Measurements from ENCODE around the gene LRRC26. TPM values are rescaled to one million over a fixed set of nuclear protein-coding genes. Genes with fewer than 3 reads are reported as not detected.

Gene LRRC26
- total and polyA plus RNA-seq, 2 experiments from 2014 or later: 2.3 TPM; not detected in 1

DNA sequence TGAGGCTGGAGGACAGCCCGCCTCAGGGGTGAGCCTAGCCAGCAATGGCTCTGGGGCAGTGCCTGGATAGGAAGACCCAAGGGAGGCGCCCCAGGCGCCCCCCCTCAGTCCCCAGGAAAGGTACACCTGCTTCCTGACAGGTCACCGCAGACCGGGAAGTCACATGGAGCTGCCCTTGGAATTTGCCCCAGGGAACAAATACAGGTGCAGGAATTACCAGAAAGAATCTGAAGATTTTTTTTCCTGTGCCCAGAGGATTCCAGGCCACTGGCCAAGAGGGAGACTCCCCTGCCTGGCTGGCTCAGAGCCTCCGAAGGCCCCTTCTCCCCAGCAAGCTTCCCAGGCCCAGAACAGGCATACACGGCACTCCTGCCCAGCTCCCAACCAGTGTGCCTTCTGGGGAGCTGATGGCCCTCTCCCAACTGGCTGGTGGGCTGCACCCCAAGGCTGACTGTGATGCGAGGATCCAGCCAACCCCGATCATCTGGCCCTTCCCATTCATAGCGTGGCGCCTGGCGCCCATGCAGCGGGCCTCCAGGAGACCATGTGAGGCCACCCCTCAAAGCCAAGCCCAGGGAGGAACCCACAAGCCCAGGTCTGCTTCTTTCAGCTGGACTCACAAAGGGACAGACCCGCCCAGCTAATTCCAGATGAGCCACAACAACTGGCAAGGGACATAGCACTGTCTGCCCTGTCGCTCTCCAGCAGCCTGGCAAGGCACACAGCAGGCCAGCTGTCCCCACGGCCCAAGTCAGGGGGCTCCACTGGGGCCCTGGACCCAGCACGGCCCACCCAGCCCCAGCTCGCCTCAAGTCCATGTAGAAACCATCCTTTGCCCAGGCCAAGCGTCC lies 28.4 kb upstream of the LRRC26 start:
- DNase-seq (ENCODE audit: low read depth in 1 of 2, low spot score in 1 of 2): no peak
- TF ChIP-seq, protein P1, sequence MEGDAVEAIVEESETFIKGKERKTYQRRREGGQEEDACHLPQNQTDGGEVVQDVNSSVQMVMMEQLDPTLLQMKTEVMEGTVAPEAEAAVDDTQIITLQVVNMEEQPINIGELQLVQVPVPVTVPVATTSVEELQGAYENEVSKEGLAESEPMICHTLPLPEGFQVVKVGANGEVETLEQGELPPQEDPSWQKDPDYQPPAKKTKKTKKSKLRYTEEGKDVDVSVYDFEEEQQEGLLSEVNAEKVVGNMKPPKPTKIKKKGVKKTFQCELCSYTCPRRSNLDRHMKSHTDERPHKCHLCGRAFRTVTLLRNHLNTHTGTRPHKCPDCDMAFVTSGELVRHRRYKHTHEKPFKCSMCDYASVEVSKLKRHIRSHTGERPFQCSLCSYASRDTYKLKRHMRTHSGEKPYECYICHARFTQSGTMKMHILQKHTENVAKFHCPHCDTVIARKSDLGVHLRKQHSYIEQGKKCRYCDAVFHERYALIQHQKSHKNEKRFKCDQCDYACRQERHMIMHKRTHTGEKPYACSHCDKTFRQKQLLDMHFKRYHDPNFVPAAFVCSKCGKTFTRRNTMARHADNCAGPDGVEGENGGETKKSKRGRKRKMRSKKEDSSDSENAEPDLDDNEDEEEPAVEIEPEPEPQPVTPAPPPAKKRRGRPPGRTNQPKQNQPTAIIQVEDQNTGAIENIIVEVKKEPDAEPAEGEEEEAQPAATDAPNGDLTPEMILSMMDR (IDR thresholded peaks at IDR 0.05; ENCODE audit: low read depth, low read length): no peak
- Histone ChIP-seq H3K27ac (no peak overlapping the region), H3K36me3 (no peaks in the 10 kb centered on the region), H3K4me3 (no peak overlapping the region), H3K27me3 (no peaks in the 10 kb centered on the region), H3K9me3 (ENCODE audit: low read depth) (no peaks in the 10 kb centered on the region), H3K4me1 (ENCODE audit: low read depth) (peaks cover 38% of the 10 kb centered on the region)

DNA sequence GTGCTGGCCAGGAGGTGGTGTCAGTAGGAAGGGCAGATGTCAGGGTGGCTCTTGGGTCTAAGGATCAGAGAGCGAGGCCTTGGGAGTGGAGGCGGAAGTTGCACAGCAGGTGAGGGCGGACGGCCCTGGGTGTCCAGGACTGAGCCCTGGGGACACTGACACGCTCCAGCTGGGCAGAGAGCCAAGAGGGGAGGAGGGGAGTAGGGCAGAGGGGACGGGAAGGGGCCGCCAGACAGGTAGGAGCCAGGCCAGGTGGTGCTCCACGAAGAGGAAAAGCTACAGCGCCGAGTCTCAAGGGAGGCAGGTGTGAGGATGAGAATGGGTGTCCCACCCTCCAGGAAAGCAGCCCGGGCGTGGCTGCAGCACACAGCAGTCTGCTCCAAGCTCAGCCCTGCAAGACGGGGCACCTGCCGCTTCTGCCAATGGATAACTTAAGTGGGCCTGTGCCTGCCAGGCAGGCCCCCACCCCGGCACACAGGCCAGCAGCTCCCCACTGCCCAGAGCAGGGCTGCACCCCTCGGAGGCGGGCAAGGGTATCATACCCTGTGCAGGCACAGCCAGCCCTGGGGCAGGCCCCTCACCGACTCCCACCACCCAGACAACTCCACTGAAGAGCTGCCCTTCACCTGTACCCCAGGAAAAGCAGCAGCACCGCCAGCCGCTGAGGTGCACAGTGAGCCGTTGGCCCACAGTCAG lies 25.8 kb upstream of the LRRC26 start:
- Histone ChIP-seq H3K27me3 (no peaks in the 10 kb centered on the region), H3K27ac (no peak overlapping the region), H3K4me1 (ENCODE audit: low read depth) (peaks cover 25% of the 10 kb centered on the region), H3K36me3 (peaks cover 4% of the 10 kb centered on the region), H3K9me3 (ENCODE audit: low read depth) (no peaks in the 10 kb centered on the region), H3K4me3 (no peak overlapping the region)
- no peak for DNase-seq (ENCODE audit: low read depth in 1 of 2, low spot score in 1 of 2)
- TF ChIP-seq, protein P1 (IDR thresholded peaks at IDR 0.05; ENCODE audit: low read depth, low read length): no peak

DNA sequence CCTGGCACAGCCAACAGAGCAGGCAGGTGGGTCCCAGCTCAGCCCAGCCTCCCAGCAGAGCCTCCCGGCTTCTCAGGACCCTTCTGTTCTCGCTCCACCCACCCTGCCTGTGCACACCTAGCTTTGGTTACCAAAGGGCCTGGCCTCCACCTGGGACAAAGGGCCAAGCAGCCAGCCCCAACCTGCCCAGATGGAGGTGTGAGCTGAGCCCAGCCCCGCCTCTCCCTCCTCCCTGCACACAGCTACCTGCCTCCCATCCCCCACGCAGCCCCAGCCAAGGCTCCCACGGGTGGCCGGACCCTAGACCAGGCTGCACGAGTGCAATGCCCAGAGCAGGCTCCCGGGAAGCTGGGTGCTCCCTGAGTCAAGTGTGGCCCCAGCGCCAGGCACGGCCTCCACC lies 25.1 kb upstream of the LRRC26 start:
- peaks cover 28% of the 10 kb centered on the region for H3K4me1 ChIP-seq (ENCODE audit: low read depth)

DNA sequence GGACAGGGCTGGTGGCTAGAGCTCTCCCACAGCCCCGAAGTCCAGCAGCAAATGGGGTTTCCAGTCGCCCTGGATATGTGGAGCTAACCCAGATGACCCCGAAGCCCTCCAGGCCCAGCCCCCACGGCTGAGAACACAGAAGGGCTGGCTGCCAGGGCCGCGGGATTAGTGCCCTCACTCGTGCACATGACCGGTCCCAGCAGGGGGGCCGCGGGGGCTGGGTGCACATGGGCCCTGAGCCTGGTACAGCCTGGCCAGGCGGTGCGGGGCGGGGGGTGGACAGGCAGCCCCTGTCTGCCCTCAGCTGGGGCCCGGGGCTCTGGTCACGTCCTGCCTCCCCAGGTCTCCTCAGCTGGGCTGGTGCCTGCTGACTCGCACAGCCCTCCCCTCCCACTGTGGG lies 24.5 kb upstream of the LRRC26 start:
- TF ChIP-seq, protein P1 (IDR thresholded peaks at IDR 0.05; ENCODE audit: low read depth, low read length): no peak
- Histone ChIP-seq H3K4me1 (ENCODE audit: low read depth) (peaks cover 29% of the 10 kb centered on the region), H3K9me3 (ENCODE audit: low read depth) (no peaks in the 10 kb centered on the region), H3K27me3 (no peaks in the 10 kb centered on the region), H3K36me3 (peaks cover 4% of the 10 kb centered on the region), H3K4me3 (no peak overlapping the region), H3K27ac (no peak overlapping the region)
- no peak for DNase-seq (ENCODE audit: low read depth in 1 of 2, low spot score in 1 of 2)

More for the DNA sequence above, 25.1 kb upstream of the LRRC26 start:
- H3K9me3 ChIP-seq (ENCODE audit: low read depth): no peaks in the 10 kb centered on the region
- no peak for DNase-seq (ENCODE audit: low read depth in 1 of 2, low spot score in 1 of 2)
- TF ChIP-seq, protein P1 (IDR thresholded peaks at IDR 0.05; ENCODE audit: low read depth, low read length): no peak
- H3K36me3 ChIP-seq: peaks cover 4% of the 10 kb centered on the region
- no peaks in the 10 kb centered on the region for H3K27me3 ChIP-seq
- no peak overlapping the region for H3K4me3 ChIP-seq
- H3K27ac ChIP-seq: no peak overlapping the region

DNA sequence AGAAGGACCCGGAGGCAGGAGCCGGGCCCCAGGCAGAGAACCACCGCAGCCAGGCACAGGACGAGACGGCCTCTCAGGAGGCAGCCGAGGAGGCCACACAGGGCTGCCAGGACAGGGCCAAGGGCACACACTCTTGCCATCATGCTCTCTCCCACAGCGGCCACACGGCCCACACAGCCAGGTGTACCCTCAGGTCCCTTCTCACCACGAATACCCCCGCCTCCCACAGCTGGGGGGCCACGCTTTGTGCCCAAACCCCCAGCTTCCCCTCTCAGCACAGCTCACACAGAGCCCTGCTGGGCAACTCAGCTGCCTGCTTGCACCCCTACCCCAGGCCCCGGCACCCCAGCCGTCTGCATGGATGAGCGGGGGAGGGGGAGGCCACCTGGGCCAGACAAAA lies 23.9 kb upstream of the LRRC26 start:
- H3K4me3 ChIP-seq: no peak overlapping the region
- peaks cover 23% of the 10 kb centered on the region for H3K4me1 ChIP-seq (ENCODE audit: low read depth)
- no peaks in the 10 kb centered on the region for H3K27me3 ChIP-seq
- DNase-seq (ENCODE audit: low read depth in 1 of 2, low spot score in 1 of 2): no peak
- no peaks in the 10 kb centered on the region for H3K9me3 ChIP-seq (ENCODE audit: low read depth)
- H3K36me3 ChIP-seq: peaks cover 4% of the 10 kb centered on the region
- TF ChIP-seq, protein P1 (IDR thresholded peaks at IDR 0.05; ENCODE audit: low read depth, low read length): no peak
- H3K27ac ChIP-seq: no peak overlapping the region
